GM06990 (cell line): ENCODE data around the gene AFF1.

Source experiments
- DNase-seq: peaks from one replicate; pipeline ENCODE4 v3.0.0-alpha.2; 2011; ENCODE audit not compliant: insufficient read length; ENCODE audit errors: extremely low read depth
- H3K27me3 ChIP-seq: replicated peaks from 2 replicates; pipeline ENCODE4 v1.6.0; 2011; ENCODE audit warnings: low read length; ENCODE audit not compliant: control insufficient read depth, insufficient read depth
- H3K36me3 ChIP-seq: 2 replicates; pipeline ENCODE4 v1.5.1; 2011; ENCODE audit warnings: low read length; ENCODE audit not compliant: control insufficient read depth, insufficient read depth
- H3K4me3 ChIP-seq: replicated peaks from 2 replicates; pipeline ENCODE4 v1.5.1; 2011; ENCODE audit warnings: low read depth, mild to moderate bottlenecking, control low read depth, low read length
- TF ChIP-seq, protein P1 (sequence below): IDR thresholded peaks from 2 replicates; pipeline ENCODE4 v1.5.1; 2011; ENCODE audit warnings: low read length, control low read depth, mild to moderate bottlenecking, inconsistent platforms; ENCODE audit not compliant: insufficient read depth, poor library complexity, severe bottlenecking

AFF1 gene

DNA sequence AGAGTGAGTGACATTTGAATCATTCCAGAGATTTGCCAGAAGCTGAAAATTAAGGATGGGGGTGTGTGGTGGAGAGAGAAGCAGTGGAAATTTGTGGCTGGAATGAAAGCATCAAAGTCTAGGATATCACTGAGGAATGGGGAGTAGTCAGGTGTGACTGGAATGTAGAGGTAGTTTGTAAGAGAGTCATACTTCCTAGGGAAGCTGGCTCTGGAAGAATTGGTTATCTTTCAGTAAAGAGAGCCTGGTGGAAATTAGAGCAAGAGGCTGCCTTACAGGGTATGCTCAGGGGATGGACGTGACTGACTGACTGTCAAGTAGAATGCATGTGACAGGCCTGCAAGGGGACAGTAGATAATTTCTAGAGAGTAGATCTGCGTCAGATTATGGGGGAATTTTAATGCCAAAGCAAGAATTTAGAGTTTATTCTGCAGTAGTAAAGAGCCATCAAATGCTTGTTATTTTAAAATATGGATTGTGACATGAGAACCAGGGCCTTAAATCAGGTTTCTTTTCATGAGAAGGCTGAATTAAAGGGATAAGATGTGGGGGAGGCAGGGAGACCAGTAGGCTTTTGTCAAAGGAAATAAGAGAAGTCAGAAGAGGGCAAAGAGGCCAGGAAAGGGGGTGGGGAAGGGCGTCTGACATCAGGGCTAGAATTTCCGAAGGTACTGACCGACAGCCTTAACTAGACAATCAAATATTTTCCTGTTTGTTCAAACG is 109.9 kb downstream of the AFF1 start:
- no peak overlapping the region for H3K4me3 ChIP-seq
- H3K27me3 ChIP-seq, result no peaks in the 10 kb centered on the region
- DNase-seq, result no peak
- peaks cover 8% of the 10 kb centered on the region for H3K36me3 ChIP-seq
- TF ChIP-seq, protein P1, sequence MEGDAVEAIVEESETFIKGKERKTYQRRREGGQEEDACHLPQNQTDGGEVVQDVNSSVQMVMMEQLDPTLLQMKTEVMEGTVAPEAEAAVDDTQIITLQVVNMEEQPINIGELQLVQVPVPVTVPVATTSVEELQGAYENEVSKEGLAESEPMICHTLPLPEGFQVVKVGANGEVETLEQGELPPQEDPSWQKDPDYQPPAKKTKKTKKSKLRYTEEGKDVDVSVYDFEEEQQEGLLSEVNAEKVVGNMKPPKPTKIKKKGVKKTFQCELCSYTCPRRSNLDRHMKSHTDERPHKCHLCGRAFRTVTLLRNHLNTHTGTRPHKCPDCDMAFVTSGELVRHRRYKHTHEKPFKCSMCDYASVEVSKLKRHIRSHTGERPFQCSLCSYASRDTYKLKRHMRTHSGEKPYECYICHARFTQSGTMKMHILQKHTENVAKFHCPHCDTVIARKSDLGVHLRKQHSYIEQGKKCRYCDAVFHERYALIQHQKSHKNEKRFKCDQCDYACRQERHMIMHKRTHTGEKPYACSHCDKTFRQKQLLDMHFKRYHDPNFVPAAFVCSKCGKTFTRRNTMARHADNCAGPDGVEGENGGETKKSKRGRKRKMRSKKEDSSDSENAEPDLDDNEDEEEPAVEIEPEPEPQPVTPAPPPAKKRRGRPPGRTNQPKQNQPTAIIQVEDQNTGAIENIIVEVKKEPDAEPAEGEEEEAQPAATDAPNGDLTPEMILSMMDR, result no peak

DNA sequence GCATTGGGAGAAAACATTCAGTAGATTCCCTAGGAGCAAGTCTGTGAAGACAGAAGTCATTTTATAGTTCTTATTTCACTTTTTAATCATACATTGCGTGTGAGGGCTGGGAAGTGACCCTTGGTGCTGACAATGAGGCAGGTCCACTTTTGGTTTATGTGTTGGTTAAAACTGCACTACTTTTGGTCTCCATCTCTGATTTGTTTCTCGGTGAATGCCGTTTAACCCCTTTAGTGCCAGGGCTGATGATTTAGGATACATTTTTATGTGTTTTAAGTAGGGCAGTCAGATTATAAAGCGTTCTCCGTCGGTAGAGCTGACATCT is 110.4 kb downstream of the AFF1 start:
- Histone ChIP-seq H3K36me3 (peaks cover 8% of the 10 kb centered on the region), H3K4me3 (no peak overlapping the region), H3K27me3 (no peaks in the 10 kb centered on the region)
- TF ChIP-seq, protein P1, result no peak
- DNase-seq, result no peak

DNA sequence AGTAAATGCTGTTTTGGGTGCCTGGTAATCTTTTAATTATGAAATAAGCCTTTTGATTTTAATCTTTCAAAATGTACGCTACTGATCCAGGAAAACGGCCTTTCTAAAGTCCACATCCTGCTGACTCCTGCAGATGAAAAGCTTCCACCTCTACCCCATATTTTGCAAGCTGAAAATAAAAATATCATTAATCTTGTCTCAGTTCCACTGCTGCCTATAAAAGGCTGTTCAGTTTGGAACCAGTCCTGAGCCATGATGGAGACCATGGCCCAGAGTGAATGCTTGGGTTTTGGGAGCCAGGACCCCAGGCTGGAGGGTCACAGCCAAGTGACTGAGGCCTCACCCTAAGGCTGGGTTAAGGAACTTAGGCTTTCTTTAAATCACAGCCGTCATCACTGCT is 110.8 kb downstream of the AFF1 start:
- TF ChIP-seq, protein P1, result no peak
- H3K27me3 ChIP-seq, result no peaks in the 10 kb centered on the region

DNA sequence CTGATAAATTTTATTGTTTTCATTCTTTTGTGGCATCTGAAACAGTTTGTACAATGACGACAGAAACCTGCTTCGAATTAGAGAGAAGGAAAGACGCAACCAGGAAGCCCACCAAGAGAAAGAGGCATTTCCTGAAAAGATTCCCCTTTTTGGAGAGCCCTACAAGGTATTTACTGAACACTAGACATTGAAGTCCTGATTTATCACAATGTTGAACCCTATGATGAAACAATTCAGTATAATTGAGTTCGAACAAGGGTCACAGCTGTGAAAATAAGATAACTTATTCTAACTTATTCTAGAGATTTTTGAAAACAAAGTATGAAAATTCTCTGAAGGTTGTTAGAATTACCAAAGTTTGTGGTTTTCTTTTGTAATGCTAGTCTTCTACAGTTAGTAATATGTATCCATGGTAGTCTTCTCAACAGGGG is 111.3 kb downstream of the AFF1 start:
- no peak overlapping the region for H3K4me3 ChIP-seq
- H3K36me3 ChIP-seq, result peaks cover 8% of the 10 kb centered on the region
- DNase-seq, result no peak
- no peaks in the 10 kb centered on the region for H3K27me3 ChIP-seq
- TF ChIP-seq, protein P1, result no peak

More for the DNA sequence above, 110.8 kb downstream of the AFF1 start:
- Histone ChIP-seq H3K4me3 (no peak overlapping the region), H3K36me3 (peaks cover 8% of the 10 kb centered on the region)
- DNase-seq, result no peak

DNA sequence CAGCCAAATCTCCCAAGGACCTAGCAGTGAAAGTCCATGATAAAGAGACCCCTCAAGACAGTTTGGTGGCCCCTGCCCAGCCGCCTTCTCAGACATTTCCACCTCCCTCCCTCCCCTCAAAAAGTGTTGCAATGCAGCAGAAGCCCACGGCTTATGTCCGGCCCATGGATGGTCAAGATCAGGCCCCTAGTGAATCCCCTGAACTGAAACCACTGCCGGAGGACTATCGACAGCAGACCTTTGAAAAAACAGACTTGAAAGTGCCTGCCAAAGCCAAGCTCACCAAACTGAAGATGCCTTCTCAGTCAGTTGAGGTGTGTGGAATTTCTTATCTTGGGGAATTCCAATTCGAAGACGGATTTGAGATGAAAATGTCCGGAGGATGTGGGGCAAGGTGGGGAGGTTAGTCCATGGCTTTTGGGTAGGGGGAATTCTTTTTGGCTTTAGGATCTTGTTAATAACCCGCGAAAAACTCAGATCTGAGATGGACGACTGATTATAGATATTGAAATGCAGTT is 112.5 kb downstream of the AFF1 start:
- H3K36me3 ChIP-seq, result peaks cover 10% of the 10 kb centered on the region
- H3K27me3 ChIP-seq, result no peaks in the 10 kb centered on the region
- TF ChIP-seq, protein P1, result no peak
- no peak overlapping the region for H3K4me3 ChIP-seq
- DNase-seq, result no peak
